Esophagus muscularis mucosa (tissue), 4 donors: ENCODE data around the gene CPEB3. TPM values are rescaled to one million over a fixed set of nuclear protein-coding genes. Genes with fewer than 3 reads are reported as not detected.

Experiments used
- DNase-seq: peaks from one replicate; pipeline ENCODE4 v3.0.0-alpha.2; 2017; ENCODE audit errors: extremely low spot score
- H3K27ac ChIP-seq, 4 donors: fragments of 200-600 bp; sonication (generic); replicated peaks in 1 of 4; 1 replicate in 3 of 4; 2 replicates in 1 of 4; pipeline ENCODE4 v1.5.1; 2016 to 2019; ENCODE audit warnings: mild to moderate bottlenecking in 1 of 4
- H3K27me3 ChIP-seq, 4 donors: fragments of 200-600 bp; sonication (generic); one replicate each; pipeline versions ENCODE4 v1.5.1 to v1.6.0; 2016 to 2019
- H3K36me3 ChIP-seq, 4 donors: fragments of 200-600 bp; sonication (generic); one replicate each; pipeline ENCODE4 v1.5.1; 2016 to 2019
- H3K4me1 ChIP-seq, 4 donors: fragments of 200-600 bp; sonication (generic); one replicate each; pipeline ENCODE4 v1.5.1; 2016 to 2019
- H3K4me3 ChIP-seq, 4 donors: fragments of 200-600 bp; sonication (generic); 1 replicate in 2 of 4; 2 replicates in 2 of 4; pipeline ENCODE4 v1.5.1; 2016 to 2019; ENCODE audit warnings: mild to moderate bottlenecking in 4 of 4, moderate library complexity in 1 of 4
- H3K9me3 ChIP-seq, 4 donors: fragments of 200-600 bp; sonication (generic); 1 replicate in 3 of 4; 2 replicates in 1 of 4; pipeline ENCODE4 v1.5.1; 2016 to 2019
- CTCF ChIP-seq, 3 experiments: fragments of 200-600 bp in 2 of 3; fragments of 450-650 bp in 1 of 3; sonication (generic) in 2 of 3; IDR thresholded peaks; one replicate each; pipeline ENCODE4 v1.5.1; 2017 to 2019; ENCODE audit warnings: antibody characterized with exemption in 3 of 3, mild to moderate bottlenecking in 2 of 3, moderate library complexity in 1 of 3
- EP300 ChIP-seq: sonication (generic); formaldehyde crosslinking; IDR thresholded peaks from one replicate; pipeline ENCODE4 v1.6.1; 2017; ENCODE audit warnings: antibody characterized with exemption
- POLR2A ChIP-seq: fragments of 450-650 bp; IDR thresholded peaks from one replicate; pipeline ENCODE4 v1.6.1; 2017; ENCODE audit warnings: antibody characterized with exemption, moderate library complexity, mild to moderate bottlenecking, low read depth
- POLR2AphosphoS5 ChIP-seq, 2 donors: sonication (generic); formaldehyde crosslinking; IDR thresholded peaks; one replicate each; pipeline ENCODE4 v1.6.1; 2017; ENCODE audit warnings: antibody characterized with exemption in 2 of 2
- WGBS: methylation state at CpG from one replicate; pipeline ENCODE4 v1.1.5; 2018; 5-methylcytosine and 5-hydroxymethylcytosine counted together
- intact Hi-C: fragments of 100-400 bp; cut with DNase I; formaldehyde crosslinking; loops from one replicate; pipeline ENCODE4 v1.15.1; 2023
- total RNA-seq, 4 donors: library from RNA; depleted of rRNA; stranded (reverse); fragments of >200 nt; gene quantifications; one replicate each; pipeline versions ENCODE4 v1.1.0 to v1.2.1, GENCODE V29; 2016

The CPEB3 gene
- total RNA-seq, 4 donors from 2014 or later: 6.8 to 11.0 (median 10.4) TPM

DNA sequence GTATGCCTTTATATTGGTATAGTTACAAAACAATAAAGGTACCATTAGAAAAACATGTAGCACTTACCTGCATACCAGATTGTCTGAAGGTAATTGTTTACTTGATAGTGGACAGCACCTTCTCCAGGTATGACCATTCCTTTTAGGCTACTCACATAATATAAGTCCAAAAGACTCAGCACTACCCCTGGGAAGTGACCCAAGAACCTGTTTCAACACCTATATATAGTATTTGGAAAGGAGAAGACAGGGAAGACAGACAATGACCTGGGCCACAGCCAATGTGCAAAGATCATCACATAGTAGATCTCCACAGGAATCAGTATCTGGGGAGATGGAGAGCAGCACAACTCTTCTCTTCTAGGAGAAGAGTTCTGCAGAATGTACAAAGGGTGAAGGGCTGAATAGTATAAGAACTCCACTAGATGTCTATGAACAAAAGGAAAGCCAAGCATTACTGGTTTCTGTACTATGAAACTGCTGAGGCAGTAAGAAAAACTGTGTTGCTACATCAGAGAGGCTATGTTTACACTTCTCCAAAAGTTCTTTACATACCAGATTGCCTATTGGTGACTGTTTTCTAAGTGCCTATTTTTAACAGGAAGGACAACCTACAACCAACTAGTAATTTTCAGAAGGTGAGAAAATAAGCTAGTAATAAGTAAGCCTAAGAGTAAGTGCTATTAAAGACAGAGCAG is 208.1 kb downstream of the CPEB3 start:
- H3K27me3 ChIP-seq: no peaks in the 10 kb centered on the region
- peak overlapping the region in 1 of 4 donors; percentile 40 for H3K27ac ChIP-seq
- DNase-seq: no peak
- H3K4me1 ChIP-seq: peaks cover 19 to 41% (median 27%) of the 10 kb centered on the region in 4 donors
- H3K9me3 ChIP-seq: no peaks in the 10 kb centered on the region
- intact Hi-C loops: no loop called here
- no peak for TF ChIP-seq CTCF (IDR thresholded peaks at IDR 0.05)
- no peak for TF ChIP-seq POLR2A
- no peak for TF ChIP-seq EP300
- no peak for TF ChIP-seq POLR2AphosphoS5 (IDR thresholded peaks at IDR 0.05)
- H3K4me3 ChIP-seq: no peak overlapping the region
- peaks cover 9 to 33% (median 20%) of the 10 kb centered on the region in 4 donors for H3K36me3 ChIP-seq

- intact Hi-C loops: no loop called here
- Histone ChIP-seq H3K27ac (no peak overlapping the region), H3K4me1 (peaks cover 14 to 35% (median 23%) of the 10 kb centered on the region in 4 donors), H3K27me3 (no peaks in the 10 kb centered on the region), H3K36me3 (peaks cover 9 to 43% (median 20%) of the 10 kb centered on the region in 4 donors), H3K9me3 (no peaks in the 10 kb centered on the region), H3K4me3 (no peak overlapping the region)
- TF ChIP-seq CTCF (IDR thresholded peaks at IDR 0.05): no peak
- no peak for DNase-seq
Observed at GRCh38 chr10:92081641-92082040, 209.2 kb downstream of the CPEB3 start.

GRCh38 chr10:92080244-92080643 is 210.6 kb downstream of the CPEB3 start:
- 91% methylated on average over 3 of the region's 3 CpGs for WGBS
- TF ChIP-seq POLR2AphosphoS5 (IDR thresholded peaks at IDR 0.05) (no peak), CTCF (IDR thresholded peaks at IDR 0.05) (no peak), EP300 (no peak), POLR2A (no peak)
- peaks cover 9 to 45% (median 22%) of the 10 kb centered on the region in 4 donors for H3K36me3 ChIP-seq
- H3K9me3 ChIP-seq: no peaks in the 10 kb centered on the region
- H3K27ac ChIP-seq: no peak overlapping the region
- no peak overlapping the region for H3K4me3 ChIP-seq
- H3K4me1 ChIP-seq: peaks cover 14 to 35% (median 23%) of the 10 kb centered on the region in 4 donors
- DNase-seq: no peak
- intact Hi-C loops: no loop called here
- H3K27me3 ChIP-seq: no peaks in the 10 kb centered on the region

GRCh38 chr10:92079003-92079402 is 211.9 kb downstream of the CPEB3 start:
- Histone ChIP-seq H3K27ac (no peak overlapping the region), H3K36me3 (peaks cover 9 to 56% (median 26%) of the 10 kb centered on the region in 4 donors), H3K4me1 (peaks cover 14 to 29% (median 19%) of the 10 kb centered on the region in 4 donors), H3K27me3 (no peaks in the 10 kb centered on the region), H3K4me3 (no peak overlapping the region), H3K9me3 (no peaks in the 10 kb centered on the region)
- DNase-seq: no peak
- no peak for TF ChIP-seq EP300
- TF ChIP-seq CTCF (IDR thresholded peaks at IDR 0.05): no peak
- TF ChIP-seq POLR2AphosphoS5 (IDR thresholded peaks at IDR 0.05): no peak
- no peak for TF ChIP-seq POLR2A
- 98% methylated on average over 6 of the region's 6 CpGs for WGBS
- intact Hi-C loops: no loop called here

- no peaks in the 10 kb centered on the region for H3K9me3 ChIP-seq
- H3K27ac ChIP-seq: no peak overlapping the region
- no peaks in the 10 kb centered on the region for H3K27me3 ChIP-seq
- no peak for DNase-seq
- peaks cover 0 to 8% (median under 1%) of the 10 kb centered on the region in 4 donors for H3K4me1 ChIP-seq
- TF ChIP-seq POLR2A: no peak
- no peak for TF ChIP-seq POLR2AphosphoS5 (IDR thresholded peaks at IDR 0.05)
- no peak for TF ChIP-seq CTCF (IDR thresholded peaks at IDR 0.05)
- no peak for TF ChIP-seq EP300
- no peak overlapping the region for H3K4me3 ChIP-seq
- intact Hi-C loops: no loop called here
- peaks cover 9 to 60% (median 26%) of the 10 kb centered on the region in 4 donors for H3K36me3 ChIP-seq
Observed at GRCh38 chr10:92076722-92077121, 214.2 kb downstream of the CPEB3 start.
